Adrenal gland (tissue), 5 donors: ENCODE measurements around the gene PSMG2.

Experiments used
- CTCF ChIP-seq, 6 experiments: fragments of 450-650 bp in 4 of 6; fragments of 200-600 bp in 2 of 6; sonication (generic) in 1 of 6; IDR thresholded peaks; 1 replicate in 5 of 6; 2 replicates in 1 of 6; pipeline versions ENCODE4 v1.5.1 to v1.8.0; 2016 to 2021; ENCODE audit warnings: antibody characterized with exemption in 6 of 6, mild to moderate bottlenecking in 2 of 6, moderate library complexity in 1 of 6
- POLR2A ChIP-seq, 2 donors: fragments of 450-650 bp; IDR thresholded peaks; one replicate each; pipeline ENCODE4 v1.6.1; 2017; ENCODE audit warnings: antibody characterized with exemption in 2 of 2, mild to moderate bottlenecking in 2 of 2, moderate library complexity in 1 of 2
- donor health status: DM: no; HTN: no; CAD: no.

DNA sequence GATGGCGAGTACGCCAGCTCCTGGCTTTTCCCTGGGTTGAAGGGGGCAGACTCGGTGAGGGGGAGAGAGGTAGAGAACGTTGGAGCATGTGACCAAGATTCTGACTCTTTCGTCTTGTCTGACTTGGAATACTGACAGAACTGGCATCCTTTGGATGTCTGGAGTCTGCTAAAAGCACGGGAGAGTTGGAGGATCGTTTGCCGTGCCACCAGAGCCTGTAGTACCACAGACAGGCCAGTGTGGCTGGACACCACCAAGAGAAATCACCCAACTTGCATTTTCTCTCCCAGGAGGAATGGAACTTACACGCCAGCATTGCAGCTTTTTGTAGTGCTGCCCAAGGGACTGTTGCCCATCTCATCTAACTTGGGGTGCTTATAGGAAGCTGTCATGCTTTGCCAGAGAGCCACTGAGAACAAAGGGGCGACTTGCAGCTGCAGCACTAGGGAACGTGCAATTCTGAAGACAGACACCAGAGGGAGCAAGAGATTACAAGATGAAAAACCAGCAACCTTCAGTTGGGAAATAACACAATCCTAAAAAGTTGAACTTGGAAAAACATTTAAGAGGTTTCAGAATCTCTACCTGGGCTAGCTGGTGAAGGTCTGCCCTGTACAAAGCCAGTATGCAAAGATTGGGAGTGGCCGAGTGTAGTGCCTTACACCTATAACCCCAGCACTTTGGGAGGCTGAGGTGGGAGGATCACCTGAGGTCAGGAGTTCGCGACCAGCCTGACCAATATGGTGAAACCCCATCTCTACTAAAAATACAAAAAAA lies 24.1 kb downstream of the PSMG2 start:
- TF ChIP-seq CTCF (IDR thresholded peaks at IDR 0.05) (peak; percentile 86 to 92 (median 89)), POLR2A (IDR thresholded peaks at IDR 0.05) (no peak)
